Small intestine (tissue), 7 donors: ENCODE data around the gene RAMACL. TPM values are rescaled to one million over a fixed set of nuclear protein-coding genes. Genes with fewer than 3 reads are reported as not detected.
"Not testable (repeated sequence)": the region's sequence is repeated elsewhere in the genome, so short reads cannot be mapped to it uniquely, and the experiment has no call there.

Source experiments
- DNase-seq, 2 donors: peaks; one replicate each; pipeline versions ENCODE4 v3.0.0 to v3.0.0-alpha.2; 2013
- FAIRE-seq: peaks from 2 replicates; lab custom pipeline; 2012; peaks lifted over from hg19 to GRCh38; lab: Jason Lieb, UNC
- H3K27ac ChIP-seq, 3 donors: one replicate each; pipeline ENCODE4 v1.5.1; 2013; ENCODE audit warnings: low read length in 2 of 3, mild to moderate bottlenecking in 2 of 3, control low read depth in 1 of 3, inconsistent platforms in 1 of 3, low read depth in 1 of 3, moderate library complexity in 1 of 3
- H3K27me3 ChIP-seq, 3 donors: one replicate each; pipeline ENCODE4 v1.6.1; 2013; ENCODE audit warnings: low read length in 3 of 3, inconsistent platforms in 1 of 3; ENCODE audit not compliant: control insufficient read depth in 3 of 3, insufficient read depth in 3 of 3
- H3K36me3 ChIP-seq, 3 donors: one replicate each; pipeline ENCODE4 v1.6.1; 2013; ENCODE audit warnings: low read length in 3 of 3, inconsistent platforms in 1 of 3, low read depth in 1 of 3, mild to moderate bottlenecking in 1 of 3, moderate library complexity in 1 of 3; ENCODE audit not compliant: control insufficient read depth in 3 of 3, insufficient read depth in 2 of 3
- H3K4me1 ChIP-seq, 3 donors: one replicate each; pipeline ENCODE4 v1.6.1; 2013; ENCODE audit warnings: low read length in 2 of 3, inconsistent platforms in 1 of 3, low read depth in 1 of 3, mild to moderate bottlenecking in 1 of 3, moderate library complexity in 1 of 3; ENCODE audit not compliant: control insufficient read depth in 3 of 3, insufficient read depth in 2 of 3
- H3K4me3 ChIP-seq, 3 donors: one replicate each; pipeline ENCODE4 v1.5.1; 2013; ENCODE audit warnings: low read length in 3 of 3, control low read depth in 1 of 3, inconsistent platforms in 1 of 3, low read depth in 1 of 3, mild to moderate bottlenecking in 1 of 3, moderate library complexity in 1 of 3
- H3K9me3 ChIP-seq, 2 donors: one replicate each; pipeline ENCODE4 v1.6.1; 2013; ENCODE audit warnings: low read depth in 1 of 2, low read length in 1 of 2; ENCODE audit not compliant: control insufficient read depth in 2 of 2, insufficient read depth in 1 of 2
- whole genome bisulfite sequencing, 3 donors: extraction: QIAGEN DNeasy Blood & Tissue Kit; methylation state at CpG; one replicate each; pipeline ENCODE4 v1.1.7; 2013; 5-methylcytosine and 5-hydroxymethylcytosine counted together
- polyA plus RNA-seq, 4 donors: library from polyadenylated mRNA; stranded (reverse) in 3 of 4; unstranded in 1 of 4; fragments of 200-250 nt in 3 of 4; fragments of 120-200 nt in 1 of 4; gene quantifications; one replicate each; pipeline versions ENCODE4 v1.2.1 to v1.2.3, GENCODE V29; 2013
- donor health status: healthy with polysubstance abuse.
- donor health status: control.
- donor health status: control.
- donor health status: Bipolar disorder and iron deficiency.
- donor health status: healthy.

Gene RAMACL
- polyA plus RNA-seq, 4 donors: 0.16 to 0.24 TPM; not detected in 2

DNA sequence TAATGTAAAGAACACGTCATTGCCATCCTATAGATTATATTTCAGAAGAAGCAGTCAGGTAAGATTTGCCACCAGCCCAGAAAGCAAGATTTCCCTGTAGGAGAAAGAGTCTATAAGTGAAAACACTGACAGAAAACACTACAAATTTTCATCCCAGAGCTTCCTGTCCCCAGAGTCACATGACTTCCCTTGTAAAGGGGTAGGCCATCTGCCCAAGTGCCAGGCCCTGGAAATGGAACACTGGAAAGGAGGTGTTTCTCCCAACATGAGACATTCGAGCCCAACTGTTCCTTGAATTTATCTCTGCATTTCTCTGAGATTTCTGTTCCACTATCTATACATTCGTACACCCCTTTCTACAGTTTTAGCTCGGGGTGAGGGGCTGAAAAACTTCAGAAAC lies 46.9 kb downstream of the RAMACL start:
- Histone ChIP-seq H3K27me3 (no peaks in the 10 kb centered on the region), H3K4me3 (no peak overlapping the region), H3K4me1 (peaks cover 0 to 7% (median 0%) of the 10 kb centered on the region in 3 donors), H3K27ac (no peak overlapping the region), H3K36me3 (peaks cover 0 to 8% (median 0%) of the 10 kb centered on the region in 3 donors), H3K9me3 (no peaks in the 10 kb centered on the region)
- 85 to 86% (median 86%) methylated on average over 4 of the region's 4 CpGs for WGBS, 3 donors
- no peak for FAIRE-seq
- no peak for DNase-seq

DNA sequence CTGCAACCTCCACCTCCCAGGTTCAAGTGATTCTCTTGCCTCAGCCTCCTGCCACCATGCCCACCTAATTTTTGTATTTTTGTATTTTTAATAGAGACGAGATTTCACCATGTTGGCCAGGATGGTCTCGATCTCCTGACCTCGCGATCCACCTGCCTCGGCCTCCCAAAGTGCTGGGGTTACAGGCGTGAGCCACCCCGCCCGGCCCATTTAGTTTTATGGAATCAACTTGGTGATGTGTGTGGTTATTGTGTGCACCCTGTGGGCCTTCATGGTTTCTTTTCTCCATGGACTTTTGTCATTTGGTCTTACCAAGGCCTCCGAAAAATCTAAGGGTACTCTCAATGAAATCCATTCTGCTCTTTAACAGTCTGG lies 47.5 kb downstream of the RAMACL start:
- WGBS, 3 donors: 94 to 97% (median 96%) methylated on average over 9 of the region's 9 CpGs
- not testable (repeated sequence) for H3K4me1 ChIP-seq, H3K9me3 ChIP-seq, H3K4me3 ChIP-seq, H3K27ac ChIP-seq, H3K36me3 ChIP-seq, DNase-seq, FAIRE-seq, H3K27me3 ChIP-seq

GRCh38 chr6:166538297-166539010 lies 48.0 kb downstream of the RAMACL start:
- peaks cover 0 to 7% (median 0%) of the 10 kb centered on the region in 3 donors for H3K4me1 ChIP-seq
- H3K27ac ChIP-seq: no peak overlapping the region
- H3K4me3 ChIP-seq: no peak overlapping the region
- no peak for FAIRE-seq
- 80 to 88% (median 86%) methylated on average over 17 of the region's 17 CpGs for WGBS, 3 donors
- no peak for DNase-seq
- no peaks in the 10 kb centered on the region for H3K27me3 ChIP-seq
- H3K36me3 ChIP-seq: peaks cover 0 to 8% (median 0%) of the 10 kb centered on the region in 3 donors
- no peaks in the 10 kb centered on the region for H3K9me3 ChIP-seq

DNA sequence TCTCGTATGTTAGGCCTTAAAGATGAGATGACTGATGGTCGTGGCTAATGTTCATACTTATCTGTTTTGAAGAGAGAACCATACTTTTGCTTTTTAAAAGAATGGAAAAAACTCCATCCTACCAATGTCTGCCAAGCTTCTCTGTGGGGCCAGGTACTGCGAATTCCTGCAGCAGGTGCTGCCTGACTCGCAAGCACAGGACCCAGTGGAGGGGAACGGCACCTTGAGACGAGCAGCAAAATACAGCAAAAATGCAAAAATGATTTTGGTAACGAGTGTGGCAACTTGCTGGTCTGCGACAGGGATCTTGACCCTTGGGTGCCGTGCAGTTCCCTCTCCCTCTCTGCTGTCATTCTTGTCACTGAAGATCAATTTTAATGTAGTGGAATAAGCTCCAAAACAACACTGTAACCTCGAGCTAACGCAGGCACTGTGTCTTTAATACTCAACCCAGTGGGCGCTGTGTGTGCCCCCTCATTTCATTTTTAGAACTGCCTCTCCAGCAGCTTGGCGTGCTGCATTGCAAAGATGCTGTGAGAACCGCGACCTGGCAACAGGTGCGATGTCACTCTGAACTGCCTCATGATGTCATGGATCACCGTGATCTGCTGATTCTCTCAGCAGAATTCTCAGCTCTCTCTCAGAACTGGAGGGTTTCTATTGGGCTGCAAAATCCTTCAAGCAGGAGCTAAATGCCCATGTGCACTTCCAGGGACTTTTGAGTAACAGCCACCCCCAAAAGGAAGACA lies 51.6 kb downstream of the RAMACL start:
- Histone ChIP-seq H3K36me3 (peaks cover 0 to 21% (median 0%) of the 10 kb centered on the region in 3 donors), H3K4me1 (no peaks in the 10 kb centered on the region), H3K9me3 (no peaks in the 10 kb centered on the region), H3K4me3 (no peak overlapping the region), H3K27ac (no peak overlapping the region), H3K27me3 (no peaks in the 10 kb centered on the region)
- FAIRE-seq (no peak), DNase-seq (no peak)
- WGBS, 3 donors: 90 to 93% (median 93%) methylated on average over 17 of the region's 17 CpGs

GRCh38 chr6:166533205-166533824 lies 53.2 kb downstream of the RAMACL start:
- no peaks in the 10 kb centered on the region for H3K4me1 ChIP-seq
- DNase-seq (peak in 1 of 2 donors; percentile 62), FAIRE-seq (no peak)
- 71 to 87% (median 81%) methylated on average over 15 of the region's 15 CpGs for WGBS, 3 donors
- H3K27me3 ChIP-seq: no peaks in the 10 kb centered on the region
- no peaks in the 10 kb centered on the region for H3K9me3 ChIP-seq
- no peak overlapping the region for H3K27ac ChIP-seq
- H3K36me3 ChIP-seq: peaks cover 0 to 21% (median 0%) of the 10 kb centered on the region in 3 donors
- no peak overlapping the region for H3K4me3 ChIP-seq

Other genes starting within 250 kb of the RAMACL start
- gene SFT2D1, start 244.1 kb downstream of the RAMACL start, polyA plus RNA-seq: 100 to 1,000 TPM in 1 of 4 donors, 10 to 100 TPM in 3; 32.4 to 113 (median 64.2) TPM
- 100 to 1,000 TPM in 2 of 4 donors, 10 to 100 TPM in 2; 25.9 to 213 (median 115) TPM for gene MPC1, start 203.7 kb downstream of the RAMACL start, polyA plus RNA-seq
- gene RPS6KA2, start 40.6 kb upstream of the RAMACL start, polyA plus RNA-seq: 10 to 100 TPM in 1 of 4 donors, 1 to 10 TPM in 3; 3.1 to 21.9 (median 7.3) TPM